HuH-7 (cell line): ENCODE data around the gene TMPRSS9.
"Not testable (repeated sequence)": the region's sequence is repeated elsewhere in the genome, so short reads cannot be mapped to it uniquely, and the experiment has no call there.

Experiments
- DNase-seq: peaks from one replicate; pipeline ENCODE4 v3.0.0; 2011; ENCODE audit warnings: low spot score

TMPRSS9 gene

DNA sequence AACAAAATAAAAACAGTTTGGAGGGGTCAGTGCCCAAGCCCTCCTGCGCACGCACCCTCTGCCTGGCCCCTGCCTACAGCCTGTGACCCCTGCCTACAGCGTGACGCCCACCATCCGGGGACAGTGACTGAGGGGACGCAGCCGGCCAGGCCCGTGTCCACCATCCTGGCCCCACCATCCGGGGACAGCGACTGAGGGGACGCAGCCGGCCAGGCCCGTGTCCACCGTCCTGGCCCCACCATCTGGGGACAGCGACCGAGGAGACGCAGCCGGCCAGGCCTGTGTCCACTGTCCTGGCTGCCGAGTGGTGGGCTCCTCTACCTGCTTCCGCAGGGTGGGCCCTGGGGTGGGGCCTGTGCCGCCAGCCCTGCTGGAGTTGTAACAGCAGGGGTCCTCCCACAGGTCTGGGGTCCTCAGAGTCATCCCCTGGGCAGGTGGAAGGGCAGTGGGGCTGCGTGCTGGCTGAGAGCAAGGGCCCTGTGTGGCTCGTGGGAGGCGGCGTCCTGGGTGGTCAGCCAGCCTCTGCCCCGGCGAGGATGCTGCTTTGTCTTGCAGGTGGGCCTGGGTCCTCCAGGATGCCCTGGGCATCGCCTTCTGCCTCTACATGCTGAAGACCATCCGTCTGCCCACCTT lies 17.3 kb upstream of the TMPRSS9 start:
- no peak for DNase-seq

DNA sequence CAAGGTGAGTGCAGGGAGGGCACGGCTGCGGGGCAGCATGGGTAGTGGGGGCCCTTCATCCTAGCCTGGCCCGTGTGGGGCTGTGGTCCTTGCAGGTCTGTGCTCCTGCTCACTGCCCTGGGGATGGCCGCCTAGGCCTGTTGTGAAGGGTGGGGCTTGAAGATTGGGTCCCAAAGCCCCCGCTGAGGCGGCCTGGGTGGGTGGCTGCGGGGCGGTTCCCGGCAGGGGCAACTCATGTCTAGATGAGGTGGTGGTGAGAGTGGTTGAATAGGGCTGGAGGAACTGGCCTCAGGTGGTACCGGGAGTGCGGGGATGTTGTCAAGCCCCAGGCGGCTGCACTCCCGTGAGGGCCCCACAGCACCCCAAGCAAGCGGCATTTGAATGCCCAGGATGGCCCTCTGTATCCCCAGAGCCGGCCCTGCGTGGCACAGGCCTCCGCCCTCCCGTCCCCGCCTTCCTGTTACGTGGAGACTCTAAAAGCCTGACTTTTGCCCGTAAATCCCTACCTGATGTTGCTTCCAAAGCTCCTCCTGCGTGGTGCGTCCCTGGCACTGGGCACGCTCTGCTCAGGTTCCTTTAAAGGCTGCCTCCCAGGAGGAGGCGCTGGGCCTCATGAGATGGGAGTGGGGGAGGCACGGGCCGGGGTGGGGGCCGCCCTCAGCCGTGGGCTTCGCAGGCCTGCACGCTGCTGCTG lies 16.6 kb upstream of the TMPRSS9 start:
- DNase-seq: no peak

DNA sequence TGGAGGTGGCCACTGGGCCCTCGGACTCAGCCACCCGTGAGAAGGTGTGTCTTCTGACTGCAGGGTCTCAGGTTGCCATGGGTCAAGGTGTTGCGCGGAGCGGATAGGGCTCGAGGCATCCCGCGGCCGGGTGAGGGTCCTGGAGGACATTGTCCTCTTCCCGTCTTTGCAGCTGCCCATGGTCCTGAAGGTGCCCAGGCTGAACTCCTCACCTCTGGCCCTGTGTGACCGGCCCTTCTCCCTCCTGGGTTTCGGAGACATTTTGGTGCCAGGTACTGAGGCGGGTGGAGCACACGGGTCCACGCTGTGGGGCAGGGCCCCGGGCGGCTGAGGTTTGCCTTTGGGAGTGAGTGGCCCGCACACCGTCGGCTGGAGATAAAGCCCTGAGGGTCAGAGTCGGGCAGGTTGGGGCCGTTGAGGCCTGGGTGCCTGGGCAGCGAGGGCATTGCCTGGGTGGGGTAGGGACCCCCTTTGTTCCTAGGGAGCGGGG lies 15.6 kb upstream of the TMPRSS9 start:
- DNase-seq: no peak

DNA sequence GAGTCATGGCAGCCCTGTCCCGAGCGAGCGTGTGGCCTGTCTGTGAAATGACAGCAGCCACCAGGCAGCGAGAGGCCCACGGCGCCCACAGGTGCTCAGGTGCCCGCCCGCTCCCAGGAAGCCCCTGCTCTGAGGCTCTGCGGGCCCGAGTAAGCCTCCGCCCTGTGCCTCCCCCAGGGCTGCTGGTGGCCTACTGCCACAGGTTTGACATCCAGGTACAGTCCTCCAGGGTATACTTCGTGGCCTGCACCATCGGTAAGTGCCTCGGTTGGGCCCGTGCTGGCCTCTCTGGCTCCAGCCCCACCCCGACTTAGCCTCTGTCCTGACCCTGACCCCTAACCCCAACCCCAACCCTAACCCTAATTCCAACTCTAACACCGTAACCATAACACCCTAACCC lies 15.0 kb upstream of the TMPRSS9 start:
- DNase-seq: no peak

DNA sequence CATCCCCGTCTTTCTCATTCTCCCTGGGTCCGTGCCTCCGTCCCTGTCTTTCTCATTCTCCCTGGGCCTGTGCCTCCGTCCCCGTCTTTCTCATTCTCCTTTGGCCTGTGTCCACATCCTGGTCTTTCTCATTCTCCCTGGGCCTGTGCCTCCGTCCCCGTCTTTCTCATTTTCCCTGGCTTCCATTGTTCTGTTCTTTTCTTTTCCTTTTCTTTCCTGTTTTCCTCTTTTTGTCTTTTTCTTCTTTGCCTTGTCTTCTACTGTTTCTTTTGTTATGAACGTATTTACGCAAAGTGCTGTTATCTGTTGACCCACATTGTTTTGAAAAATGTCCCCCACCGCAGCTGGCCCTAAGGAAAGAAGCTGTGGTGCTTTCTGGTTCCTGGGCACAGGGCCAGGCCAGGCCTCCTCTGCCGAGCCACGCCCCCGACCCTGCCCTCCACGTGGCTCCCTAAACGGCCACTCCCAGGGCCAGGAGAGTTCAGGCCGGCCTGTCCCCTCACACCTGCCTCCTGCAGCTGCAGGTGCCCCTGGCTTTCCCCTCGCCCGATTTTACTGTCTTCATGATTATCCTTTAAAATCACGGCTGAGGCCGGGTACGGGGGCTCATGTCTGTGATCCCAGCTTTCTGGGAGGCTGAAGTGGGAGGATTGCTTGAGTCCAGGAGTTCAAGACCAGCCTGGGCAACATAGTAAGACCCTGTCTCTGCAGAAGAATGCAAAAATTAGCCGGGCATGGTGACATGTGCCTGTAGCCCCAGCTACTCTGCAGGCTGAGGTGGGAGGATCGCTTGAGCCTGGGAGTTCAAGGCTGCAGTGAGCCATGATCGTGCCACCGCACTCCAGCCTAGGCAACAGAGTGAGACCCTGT lies 14.0 kb upstream of the TMPRSS9 start:
- DNase-seq: no peak

DNA sequence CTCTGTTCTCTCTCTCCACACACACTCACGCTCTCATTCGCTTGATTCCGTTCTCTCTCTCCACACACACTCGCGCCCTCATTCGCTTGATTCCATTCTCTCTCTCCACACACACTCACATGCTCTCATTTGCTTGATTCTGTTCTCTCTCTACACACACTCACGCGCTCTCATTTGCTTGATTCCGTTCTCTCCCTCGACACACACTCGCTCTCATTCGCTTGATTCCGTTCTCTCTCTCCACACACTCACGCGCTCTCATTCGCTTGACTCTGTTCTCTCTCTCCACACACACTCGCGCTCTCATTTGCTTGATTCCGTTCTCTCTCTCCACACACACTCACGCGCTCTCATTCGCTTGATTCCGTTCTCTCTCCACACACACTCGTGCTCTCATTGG lies 10.2 kb upstream of the TMPRSS9 start:
- not testable (repeated sequence) for DNase-seq

DNA sequence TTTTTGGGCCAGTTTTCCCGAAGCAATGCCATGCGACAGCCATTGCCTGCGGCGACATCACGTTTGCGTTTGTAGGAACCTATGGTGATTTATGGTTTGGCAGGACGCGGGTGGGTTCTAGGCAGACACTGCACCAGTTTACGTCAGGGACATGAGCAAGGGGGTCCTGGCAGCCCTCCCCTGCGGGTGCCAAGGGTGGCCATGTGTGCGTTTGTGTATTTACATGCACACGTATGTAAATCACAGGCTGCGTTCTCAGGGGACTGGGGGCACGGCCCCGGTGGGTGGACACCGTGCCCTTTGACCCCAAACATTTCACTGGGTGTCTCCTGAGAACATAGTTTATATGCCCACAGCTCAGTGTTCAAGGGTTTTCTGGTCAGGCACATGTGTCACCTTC lies 9.4 kb upstream of the TMPRSS9 start:
- no peak for DNase-seq

DNA sequence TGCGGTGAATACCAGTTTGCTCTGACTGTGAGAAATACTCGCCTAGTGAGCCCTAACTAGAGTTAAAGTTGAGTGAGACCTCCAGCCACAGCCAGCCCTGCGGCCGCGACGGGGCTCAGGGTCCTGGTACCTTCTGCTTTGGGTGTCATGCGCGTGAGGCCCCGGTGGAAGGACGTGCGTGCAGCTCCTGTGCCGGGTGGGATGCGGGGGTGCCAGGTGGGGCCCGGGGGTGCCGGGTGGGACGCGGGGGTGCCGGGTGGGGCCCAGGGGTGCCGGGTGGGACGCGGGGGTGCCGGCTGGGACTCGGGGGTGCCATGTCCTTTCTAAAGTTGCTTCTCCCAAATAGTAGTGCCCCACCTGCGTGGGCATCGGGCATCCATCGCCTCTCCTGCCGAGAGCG lies 8.5 kb upstream of the TMPRSS9 start:
- no peak for DNase-seq

DNA sequence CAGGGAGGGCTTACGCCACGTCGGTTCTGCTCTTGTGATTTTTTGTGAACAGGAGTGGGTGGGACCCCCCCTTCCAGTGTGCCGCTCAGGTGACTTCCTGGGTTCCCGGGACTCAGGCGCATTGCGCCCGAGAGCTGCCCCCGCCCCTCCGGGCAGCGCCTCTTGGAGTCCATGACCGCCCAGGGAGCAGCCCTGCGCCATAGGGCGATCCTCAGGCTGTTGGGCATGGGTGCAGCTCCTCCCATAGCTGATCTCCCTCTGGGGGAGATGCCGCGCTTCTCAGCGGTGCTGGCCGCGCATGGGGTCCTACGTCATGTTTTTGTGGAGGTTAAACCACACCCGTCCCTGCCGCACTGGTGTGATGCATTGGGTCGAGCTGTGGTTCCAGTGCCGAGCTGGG lies 7.9 kb upstream of the TMPRSS9 start:
- no peak for DNase-seq

DNA sequence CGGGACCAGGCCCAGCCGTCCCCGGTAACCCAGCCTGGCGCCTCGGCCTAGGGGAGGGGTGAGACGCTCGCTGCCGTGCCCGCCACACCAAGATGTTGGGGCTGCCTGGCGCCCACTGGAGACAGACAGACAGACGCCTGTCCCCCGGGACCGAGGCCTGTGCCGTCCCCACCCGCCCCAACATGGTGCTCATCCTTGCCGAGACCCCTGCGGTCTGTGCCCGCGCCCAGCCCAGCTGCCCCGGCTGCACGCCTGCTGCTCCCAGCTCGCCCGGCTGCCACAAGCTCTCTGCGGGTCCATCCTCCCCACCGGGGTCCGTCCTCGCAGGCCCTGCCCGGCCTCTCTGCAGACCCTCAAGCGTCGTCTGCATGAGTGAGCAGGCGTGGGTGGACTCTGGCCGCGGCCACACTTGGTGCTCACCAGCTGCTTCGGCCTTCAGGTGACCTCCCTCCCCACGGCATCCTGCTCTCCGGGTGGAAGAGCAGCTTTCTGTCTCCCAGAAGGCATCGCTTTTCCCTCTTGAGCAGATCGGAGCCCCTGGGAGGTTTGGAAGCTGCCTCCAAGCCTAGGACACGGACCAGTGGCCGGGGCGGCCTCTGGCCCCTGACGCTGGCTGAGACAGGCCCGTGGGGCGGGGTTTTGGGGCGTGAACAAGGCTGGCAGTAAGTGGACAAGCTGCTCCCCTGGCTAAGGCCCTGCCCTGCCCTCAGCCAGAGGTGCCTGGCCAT lies 6.7 kb upstream of the TMPRSS9 start:
- DNase-seq: no peak

DNA sequence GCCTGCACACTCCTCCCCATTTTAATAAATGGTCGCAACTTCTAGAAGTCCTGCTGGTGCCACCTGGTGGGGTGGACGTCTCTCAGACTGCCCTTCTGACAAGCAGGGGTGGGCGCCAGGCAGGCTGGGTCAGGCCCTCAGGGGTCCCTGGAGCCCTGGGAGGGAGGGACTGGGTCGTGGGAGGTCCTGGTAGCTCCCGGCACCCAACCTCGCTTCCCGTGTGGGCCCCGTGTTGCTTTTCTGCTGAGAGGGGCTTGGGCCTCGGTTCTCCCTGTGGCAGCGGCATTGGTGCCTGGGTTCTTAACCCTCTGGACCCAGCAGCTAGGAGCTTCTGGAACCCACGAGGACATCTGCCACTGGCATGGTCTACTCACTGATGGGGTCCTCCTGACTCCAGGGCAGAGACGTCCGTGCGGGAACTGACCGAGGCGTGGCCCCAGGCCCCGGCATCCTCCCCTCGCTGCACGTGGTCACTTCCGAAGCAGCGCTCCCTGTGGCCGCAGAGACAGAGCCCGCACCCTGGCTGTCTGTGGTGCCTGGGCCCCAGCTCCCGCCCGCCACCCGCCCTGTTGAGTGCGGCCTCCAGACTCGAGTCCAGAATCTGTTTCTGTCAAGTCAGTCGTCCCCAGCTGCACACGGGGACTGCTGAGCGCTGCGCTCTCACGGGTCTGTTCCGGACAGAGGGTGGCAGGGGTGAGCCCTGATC lies 6.0 kb upstream of the TMPRSS9 start:
- no peak for DNase-seq

DNA sequence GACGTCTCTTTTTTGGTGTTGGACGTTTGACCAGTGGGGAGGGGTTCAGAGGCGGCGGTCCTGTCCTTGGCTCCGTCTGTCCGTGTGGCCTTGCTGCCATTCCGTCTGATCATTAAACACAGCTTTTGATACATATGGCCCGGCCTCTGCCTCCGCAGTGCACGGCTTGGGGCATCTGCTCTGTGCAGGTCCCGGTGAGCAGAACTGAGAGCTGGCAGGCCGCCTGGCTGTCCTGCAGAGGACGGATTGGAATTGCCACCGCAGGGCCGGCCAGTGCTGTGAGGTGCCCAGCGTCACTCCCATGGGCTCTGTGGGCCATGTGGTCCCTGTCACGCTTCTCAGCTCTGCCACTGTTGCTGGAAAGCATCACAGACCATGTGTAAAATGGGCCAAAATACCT lies 5.4 kb upstream of the TMPRSS9 start:
- DNase-seq: no peak

DNA sequence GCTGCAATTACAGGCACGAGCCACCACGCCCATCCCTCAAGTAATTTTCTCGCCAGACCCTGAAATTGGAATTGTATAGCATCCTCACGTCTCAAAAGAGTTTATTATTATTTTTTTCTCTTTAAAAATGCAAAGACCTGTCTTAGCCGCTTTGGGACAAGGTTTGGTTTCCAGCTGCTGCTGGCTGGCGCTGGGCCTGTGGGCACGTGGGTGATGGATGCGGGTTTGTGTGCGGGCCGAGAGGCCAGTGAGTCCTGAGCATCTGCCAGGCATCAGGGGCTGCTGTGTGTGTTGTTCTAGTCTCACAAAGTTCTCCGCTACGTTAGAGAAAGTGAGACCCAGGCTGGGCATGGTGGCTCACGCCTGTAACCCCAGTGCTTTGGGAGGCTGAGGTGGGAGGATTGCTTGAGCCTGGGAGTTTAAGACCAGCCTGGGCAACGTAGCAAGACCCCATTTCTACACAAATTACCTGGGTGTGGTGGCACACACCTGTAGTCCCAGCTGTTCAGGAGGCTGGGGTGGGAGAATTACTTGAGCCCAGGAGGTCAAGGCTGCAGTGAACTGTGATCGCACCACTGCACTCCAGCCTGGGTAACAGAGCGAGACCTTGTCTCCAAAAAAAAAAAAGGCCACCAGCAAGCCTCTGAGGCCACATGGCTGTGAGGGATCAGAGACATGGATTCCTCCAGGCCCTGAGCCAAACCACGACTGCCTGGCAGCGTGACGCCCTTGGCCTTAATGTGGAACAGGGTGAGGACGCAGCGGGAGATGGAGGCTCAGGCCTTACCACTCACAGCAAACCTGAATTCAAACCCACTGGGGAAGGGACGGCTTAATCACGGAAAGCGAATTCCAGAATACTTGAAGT lies 4.7 kb upstream of the TMPRSS9 start:
- DNase-seq: no peak

DNA sequence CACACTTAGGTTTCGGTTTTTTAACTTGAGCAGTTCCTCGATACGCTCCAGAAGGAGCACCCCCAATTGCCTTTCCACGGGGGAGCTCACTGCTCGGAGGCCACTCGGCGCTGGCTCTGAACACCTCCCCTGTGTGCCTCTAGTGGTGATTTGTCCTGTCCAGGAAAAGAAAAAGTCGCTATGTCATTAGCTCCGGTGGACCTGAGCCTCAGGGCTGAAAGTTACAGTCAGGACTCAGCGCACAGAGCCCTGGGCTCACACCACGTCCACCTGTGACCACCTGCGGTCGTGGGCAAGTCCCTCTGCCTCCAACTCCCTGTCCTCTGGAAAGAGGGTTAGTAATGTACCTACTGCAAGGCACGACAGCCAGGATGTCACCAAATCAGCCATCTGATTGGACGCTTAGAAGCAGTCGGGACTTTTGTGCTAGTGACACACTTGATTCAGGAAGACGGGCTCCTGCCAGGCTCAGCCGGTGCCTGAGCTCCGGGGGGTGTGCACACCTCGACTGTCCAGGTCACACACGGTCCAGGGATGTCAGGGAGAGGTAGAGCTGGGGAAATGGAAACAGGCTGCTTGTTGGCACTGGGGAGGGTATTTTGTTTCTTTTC lies 3.9 kb upstream of the TMPRSS9 start:
- no peak for DNase-seq

DNA sequence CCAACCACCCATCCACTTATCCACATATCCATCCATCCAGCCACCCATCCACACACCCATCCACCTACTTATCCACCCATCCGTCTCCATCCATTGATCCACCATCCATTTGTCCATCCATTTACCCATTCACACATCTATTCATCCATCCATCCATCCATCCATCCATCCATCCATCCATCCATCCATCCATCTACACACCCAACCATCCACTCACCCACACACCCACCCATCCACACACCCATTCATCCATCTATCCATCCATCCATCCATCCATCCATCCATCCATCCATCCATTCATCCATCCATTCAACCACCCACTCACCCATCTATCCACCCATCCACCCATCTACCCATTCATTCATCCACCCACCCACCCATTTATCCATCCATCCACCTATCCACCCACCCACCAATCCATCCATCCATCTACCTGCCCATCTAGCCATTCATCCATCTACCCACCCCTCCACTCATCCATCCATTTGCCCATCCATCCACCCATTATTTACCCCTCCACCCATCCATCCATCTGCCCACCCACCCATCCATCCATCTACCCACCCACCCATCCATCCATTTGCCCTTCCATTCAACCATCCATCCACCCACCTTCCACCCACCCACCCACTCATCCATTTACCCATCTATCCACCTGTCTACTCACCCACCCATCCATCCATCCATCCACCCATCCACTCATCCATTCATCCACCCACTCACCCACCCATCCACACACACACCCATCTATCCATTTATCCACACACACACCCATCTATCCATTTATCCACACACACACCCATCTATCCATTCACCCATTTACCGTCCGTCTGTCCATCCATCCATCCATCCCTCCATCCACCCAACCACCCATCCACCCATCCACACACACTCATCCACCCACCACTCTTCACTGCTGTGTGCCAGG lies 2.5 kb upstream of the TMPRSS9 start:
- DNase-seq: no peak

DNA sequence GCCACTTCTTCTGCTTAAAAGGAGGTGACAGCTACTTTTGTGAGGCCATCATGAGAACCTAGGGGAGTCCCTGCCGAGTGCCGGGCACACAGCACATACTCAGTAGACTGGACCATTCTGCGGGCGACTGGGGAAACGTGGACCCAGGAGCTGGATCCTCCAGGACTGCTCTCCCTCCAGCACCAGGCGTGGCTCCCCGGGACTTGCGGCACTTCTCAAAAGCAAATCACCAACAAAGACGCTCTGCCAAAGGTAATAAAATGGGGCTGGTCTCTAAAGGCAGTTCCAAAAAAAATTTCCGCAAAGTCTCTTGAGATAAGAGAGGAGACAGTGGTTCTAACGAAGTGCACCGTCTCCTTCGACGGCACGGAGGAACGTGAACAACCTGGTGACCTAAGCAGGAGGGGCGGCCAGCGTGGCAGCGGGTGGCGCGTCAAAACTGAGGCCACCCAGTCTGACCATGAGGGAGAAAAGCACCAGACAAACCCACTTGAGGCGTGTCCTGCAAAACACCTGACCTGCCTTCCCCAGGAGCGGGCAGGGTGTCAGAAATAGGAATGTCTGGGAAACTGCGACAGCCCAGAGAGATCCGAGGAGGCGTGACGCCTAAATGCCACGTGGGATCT lies 1.4 kb upstream of the TMPRSS9 start:
- DNase-seq: no peak

DNA sequence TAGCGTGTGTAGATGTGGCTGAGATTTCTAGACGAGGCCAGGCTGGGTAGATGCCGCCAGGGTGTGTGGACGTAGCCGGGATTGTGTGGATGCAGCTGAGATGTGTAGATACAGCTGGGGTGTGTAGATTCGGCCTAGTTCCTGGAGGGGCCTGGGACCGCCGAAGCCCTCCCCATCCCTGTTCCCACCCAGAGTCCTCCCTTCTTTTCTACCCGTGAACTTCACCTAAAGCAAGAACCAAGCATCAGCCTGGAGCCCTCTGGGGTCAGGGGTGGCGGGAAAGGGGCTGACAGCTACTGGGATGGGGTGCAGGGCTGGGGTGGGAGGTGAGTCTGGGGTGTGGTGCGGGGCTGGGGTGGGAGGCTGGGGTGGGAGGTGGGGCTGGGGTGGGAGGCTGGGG lies 768 bp downstream of the TMPRSS9 start:
- DNase-seq: no peak

DNA sequence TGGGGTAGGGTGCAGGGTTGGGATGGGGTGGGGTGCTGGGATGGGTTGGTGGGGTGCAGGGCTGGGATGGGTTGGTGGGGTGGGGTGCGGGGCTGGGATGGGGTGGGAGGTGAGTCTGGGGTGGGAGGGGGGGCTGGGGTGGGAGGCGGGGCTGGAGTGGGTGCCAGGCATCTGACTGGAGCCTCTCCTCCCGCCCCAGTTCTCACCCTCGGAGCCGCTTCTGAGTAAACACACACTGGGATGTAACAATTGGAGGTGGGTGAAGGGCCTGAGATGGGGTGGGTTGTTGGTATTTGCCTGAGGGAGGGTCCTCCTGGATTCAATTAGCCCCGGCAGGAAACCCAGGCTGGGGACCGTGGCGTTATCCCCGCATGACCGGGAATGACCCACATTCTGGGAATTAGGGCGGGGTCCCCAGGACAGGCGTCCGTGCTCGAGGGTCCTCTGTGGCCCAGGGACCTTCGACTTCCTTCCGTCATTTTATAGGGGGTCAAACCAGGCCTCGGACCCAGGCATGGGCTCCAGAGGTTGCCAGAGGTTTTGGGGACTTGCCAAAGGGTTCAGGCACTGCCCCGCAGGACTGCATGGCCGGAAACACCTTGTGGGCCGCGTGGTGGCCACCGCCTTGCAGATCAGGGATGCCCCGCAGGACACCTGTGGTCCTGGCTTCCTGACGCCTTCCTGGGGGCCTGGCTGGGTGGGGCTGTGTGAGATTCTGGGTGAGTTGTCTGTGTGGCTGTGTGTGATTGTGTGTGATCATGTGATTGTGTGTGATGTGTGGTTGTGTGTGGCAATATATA lies 1.4 kb downstream of the TMPRSS9 start:
- DNase-seq: no peak
